Suprapubic skin (tissue), 4 donors: ENCODE measurements around the gene LIN37. TPM values are rescaled to one million over a fixed set of nuclear protein-coding genes. Genes with fewer than 3 reads are reported as not detected.
"Not testable (repeated sequence)": the region's sequence is repeated elsewhere in the genome, so short reads cannot be mapped to it uniquely, and the experiment has no call there.

Source experiments
- DNase-seq, 2 donors: peaks; one replicate each; pipeline ENCODE4 v3.0.0-alpha.2; 2019; ENCODE audit warnings: low spot score in 2 of 2
- H3K27ac ChIP-seq: fragments of 200-600 bp; sonication (generic); one replicate; pipeline ENCODE4 v1.5.1; 2019
- H3K27me3 ChIP-seq: fragments of 200-600 bp; sonication (generic); one replicate; pipeline ENCODE4 v1.5.1; 2019
- H3K36me3 ChIP-seq: fragments of 200-600 bp; sonication (generic); one replicate; pipeline ENCODE4 v1.5.1; 2019
- H3K4me1 ChIP-seq: fragments of 200-600 bp; sonication (generic); one replicate; pipeline ENCODE4 v1.5.1; 2019
- H3K4me3 ChIP-seq: fragments of 200-600 bp; sonication (generic); one replicate; pipeline ENCODE4 v1.5.1; 2019; ENCODE audit warnings: mild to moderate bottlenecking
- H3K9me3 ChIP-seq: fragments of 200-600 bp; sonication (generic); one replicate; pipeline ENCODE4 v1.5.1; 2019
- EP300 ChIP-seq: sonication (generic); formaldehyde crosslinking; IDR thresholded peaks from one replicate; pipeline ENCODE4 v1.6.1; 2017; ENCODE audit warnings: antibody characterized with exemption
- POLR2A ChIP-seq, 2 donors: fragments of 450-650 bp; IDR thresholded peaks; one replicate each; pipeline ENCODE4 v1.6.1; 2017; ENCODE audit warnings: antibody characterized with exemption in 2 of 2, mild to moderate bottlenecking in 2 of 2, moderate library complexity in 2 of 2
- POLR2AphosphoS5 ChIP-seq, 3 donors: sonication (generic); formaldehyde crosslinking; IDR thresholded peaks; one replicate each; pipeline ENCODE4 v1.6.1; 2017; ENCODE audit warnings: antibody characterized with exemption in 3 of 3
- WGBS: methylation state at CpG from one replicate; pipeline ENCODE4 v1.1.5; 2018; 5-methylcytosine and 5-hydroxymethylcytosine counted together
- total RNA-seq, 4 donors: library from RNA; depleted of rRNA; stranded (reverse); fragments of >200 nt; gene quantifications; one replicate each; pipeline ENCODE4 v1.1.0, GENCODE V29; 2016
- TF ChIP-seq, protein P1 (sequence below), 2 donors: fragments of 200-600 bp in 1 of 2; fragments of 450-650 bp in 1 of 2; sonication (generic) in 1 of 2; IDR thresholded peaks; one replicate each; pipeline ENCODE4 v1.5.1; 2016 to 2019; ENCODE audit warnings: antibody characterized with exemption in 2 of 2, mild to moderate bottlenecking in 1 of 2, moderate library complexity in 1 of 2

The LIN37 gene
- total RNA-seq, 4 donors from 2014 or later: 11.0 to 21.5 (median 20.0) TPM

DNA sequence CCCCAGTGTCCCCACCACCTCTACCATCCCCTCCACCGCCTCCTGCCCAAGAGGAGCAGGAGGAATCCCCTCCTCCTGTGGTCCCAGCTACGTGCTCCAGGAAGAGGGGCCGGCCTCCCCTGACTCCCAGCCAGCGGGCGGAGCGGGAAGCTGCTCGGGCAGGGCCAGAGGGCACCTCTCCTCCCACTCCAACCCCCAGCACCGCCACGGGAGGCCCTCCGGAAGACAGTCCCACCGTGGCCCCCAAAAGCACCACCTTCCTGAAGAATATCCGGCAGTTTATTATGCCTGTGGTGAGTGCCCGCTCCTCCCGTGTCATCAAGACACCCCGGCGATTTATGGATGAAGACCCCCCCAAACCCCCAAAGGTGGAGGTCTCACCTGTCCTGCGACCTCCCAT, 27.7 kb upstream of the LIN37 start:
- Histone ChIP-seq H3K27me3 (no peaks in the 10 kb centered on the region), H3K9me3 (no peaks in the 10 kb centered on the region), H3K27ac (no peak overlapping the region), H3K36me3 (peaks cover 53% of the 10 kb centered on the region), H3K4me1 (peaks cover 28% of the 10 kb centered on the region), H3K4me3 (no peak overlapping the region)
- WGBS: 89% methylated on average over 7 of the region's 17 CpGs
- no peak for DNase-seq
- TF ChIP-seq POLR2A (IDR thresholded peaks at IDR 0.05) (no peak), EP300 (no peak), POLR2AphosphoS5 (IDR thresholded peaks at IDR 0.05) (no peak)
- TF ChIP-seq, protein P1, sequence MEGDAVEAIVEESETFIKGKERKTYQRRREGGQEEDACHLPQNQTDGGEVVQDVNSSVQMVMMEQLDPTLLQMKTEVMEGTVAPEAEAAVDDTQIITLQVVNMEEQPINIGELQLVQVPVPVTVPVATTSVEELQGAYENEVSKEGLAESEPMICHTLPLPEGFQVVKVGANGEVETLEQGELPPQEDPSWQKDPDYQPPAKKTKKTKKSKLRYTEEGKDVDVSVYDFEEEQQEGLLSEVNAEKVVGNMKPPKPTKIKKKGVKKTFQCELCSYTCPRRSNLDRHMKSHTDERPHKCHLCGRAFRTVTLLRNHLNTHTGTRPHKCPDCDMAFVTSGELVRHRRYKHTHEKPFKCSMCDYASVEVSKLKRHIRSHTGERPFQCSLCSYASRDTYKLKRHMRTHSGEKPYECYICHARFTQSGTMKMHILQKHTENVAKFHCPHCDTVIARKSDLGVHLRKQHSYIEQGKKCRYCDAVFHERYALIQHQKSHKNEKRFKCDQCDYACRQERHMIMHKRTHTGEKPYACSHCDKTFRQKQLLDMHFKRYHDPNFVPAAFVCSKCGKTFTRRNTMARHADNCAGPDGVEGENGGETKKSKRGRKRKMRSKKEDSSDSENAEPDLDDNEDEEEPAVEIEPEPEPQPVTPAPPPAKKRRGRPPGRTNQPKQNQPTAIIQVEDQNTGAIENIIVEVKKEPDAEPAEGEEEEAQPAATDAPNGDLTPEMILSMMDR (IDR thresholded peaks at IDR 0.05): no peak

DNA sequence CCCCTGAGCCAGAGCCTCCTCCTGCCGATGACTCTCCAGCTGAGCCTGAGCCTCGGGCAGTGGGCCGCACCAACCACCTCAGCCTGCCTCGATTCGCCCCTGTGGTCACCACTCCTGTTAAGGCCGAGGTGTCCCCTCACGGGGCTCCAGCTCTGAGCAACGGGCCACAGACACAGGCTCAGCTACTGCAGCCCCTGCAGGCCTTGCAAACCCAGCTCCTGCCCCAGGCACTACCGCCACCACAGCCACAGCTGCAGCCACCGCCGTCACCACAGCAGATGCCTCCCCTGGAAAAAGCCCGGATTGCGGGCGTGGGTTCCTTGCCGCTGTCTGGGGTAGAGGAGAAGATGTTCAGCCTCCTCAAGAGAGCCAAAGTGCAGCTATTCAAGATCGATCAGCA, 27.0 kb upstream of the LIN37 start:
- no peak overlapping the region for H3K27ac ChIP-seq

DNA sequence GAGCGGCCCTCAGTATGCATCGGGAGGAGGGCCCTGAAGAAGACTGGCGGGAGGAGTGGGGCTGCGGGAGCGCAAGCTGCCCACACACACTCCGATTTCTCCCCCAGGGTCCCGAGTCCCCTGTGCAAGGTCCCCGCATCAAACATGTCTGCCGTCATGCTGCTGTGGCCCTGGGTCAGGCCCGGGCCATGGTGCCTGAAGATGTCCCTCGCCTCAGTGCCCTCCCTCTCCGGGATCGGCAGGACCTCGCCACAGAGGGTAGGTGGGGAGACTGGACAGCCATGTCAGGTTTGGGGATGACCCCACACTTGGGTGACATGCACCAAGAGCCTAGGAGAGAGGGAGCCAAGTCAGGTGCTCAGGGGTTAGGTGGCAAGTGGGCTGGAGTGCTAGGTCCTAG, 25.9 kb upstream of the LIN37 start:
- H3K27me3 ChIP-seq: no peaks in the 10 kb centered on the region
- 93% methylated on average over 14 of the region's 14 CpGs for WGBS
- no peak overlapping the region for H3K27ac ChIP-seq
- peaks cover 17% of the 10 kb centered on the region for H3K4me1 ChIP-seq
- H3K36me3 ChIP-seq: peaks cover 71% of the 10 kb centered on the region
- peak in 1 of 2 donors; percentile 53 for DNase-seq
- TF ChIP-seq, protein P1 (IDR thresholded peaks at IDR 0.05): no peak
- TF ChIP-seq POLR2AphosphoS5 (IDR thresholded peaks at IDR 0.05): no peak
- TF ChIP-seq POLR2A (IDR thresholded peaks at IDR 0.05): no peak
- no peak for TF ChIP-seq EP300
- H3K4me3 ChIP-seq: no peak overlapping the region
- no peaks in the 10 kb centered on the region for H3K9me3 ChIP-seq

More for the DNA sequence above, 27.0 kb upstream of the LIN37 start:
- TF ChIP-seq EP300: no peak
- TF ChIP-seq POLR2AphosphoS5 (IDR thresholded peaks at IDR 0.05): no peak
- 91% methylated on average over 13 of the region's 16 CpGs for whole genome bisulfite sequencing
- peaks cover 60% of the 10 kb centered on the region for H3K36me3 ChIP-seq
- H3K9me3 ChIP-seq: no peaks in the 10 kb centered on the region
- H3K4me1 ChIP-seq: peaks cover 20% of the 10 kb centered on the region
- peak in 1 of 2 donors; percentile 64 for DNase-seq
- H3K27me3 ChIP-seq: no peaks in the 10 kb centered on the region
- H3K4me3 ChIP-seq: no peak overlapping the region

DNA sequence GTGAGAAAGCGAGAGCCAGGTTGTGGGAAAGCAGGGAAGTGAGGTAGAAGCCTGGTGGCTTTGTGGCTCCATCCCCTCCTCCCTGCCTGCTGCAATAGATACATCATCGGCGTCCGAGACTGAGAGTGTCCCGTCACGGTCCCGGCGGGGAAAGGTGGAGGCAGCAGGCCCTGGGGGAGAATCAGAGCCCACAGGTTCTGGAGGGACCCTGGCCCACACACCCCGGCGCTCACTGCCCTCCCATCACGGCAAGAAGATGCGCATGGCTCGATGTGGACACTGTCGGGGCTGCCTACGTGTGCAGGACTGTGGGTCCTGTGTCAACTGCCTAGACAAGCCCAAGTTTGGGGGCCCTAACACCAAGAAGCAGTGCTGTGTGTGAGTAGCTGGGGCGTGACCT, 25.5 kb upstream of the LIN37 start:
- peaks cover 75% of the 10 kb centered on the region for H3K36me3 ChIP-seq
- no peak for DNase-seq
- TF ChIP-seq, protein P1 (IDR thresholded peaks at IDR 0.05): no peak
- no peak for TF ChIP-seq POLR2A (IDR thresholded peaks at IDR 0.05)
- WGBS: 89% methylated on average over 10 of the region's 16 CpGs
- no peaks in the 10 kb centered on the region for H3K27me3 ChIP-seq
- no peak overlapping the region for H3K27ac ChIP-seq
- H3K4me1 ChIP-seq: peaks cover 17% of the 10 kb centered on the region
- H3K9me3 ChIP-seq: no peaks in the 10 kb centered on the region
- no peak overlapping the region for H3K4me3 ChIP-seq

DNA sequence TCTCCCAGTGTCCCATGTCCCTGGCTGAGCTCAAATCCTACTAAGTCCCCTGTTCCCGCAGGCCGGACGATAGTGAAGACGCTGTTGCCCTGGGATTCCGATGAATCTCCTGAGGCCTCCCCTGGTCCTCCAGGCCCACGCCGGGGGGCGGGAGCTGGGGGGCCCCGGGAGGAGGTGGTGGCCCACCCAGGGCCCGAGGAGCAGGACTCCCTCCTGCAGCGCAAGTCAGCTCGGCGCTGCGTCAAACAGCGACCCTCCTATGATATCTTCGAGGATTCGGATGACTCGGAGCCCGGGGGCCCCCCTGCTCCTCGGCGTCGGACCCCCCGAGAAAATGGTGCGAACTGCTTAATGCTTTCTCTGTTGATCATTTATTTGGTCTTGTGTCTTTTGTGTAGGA, 24.7 kb upstream of the LIN37 start:
- peaks cover 83% of the 10 kb centered on the region for H3K36me3 ChIP-seq
- no peak overlapping the region for H3K4me3 ChIP-seq
- DNase-seq: no peak
- no peaks in the 10 kb centered on the region for H3K27me3 ChIP-seq
- 96% methylated on average over 11 of the region's 24 CpGs for WGBS
- no peaks in the 10 kb centered on the region for H3K9me3 ChIP-seq
- no peak overlapping the region for H3K27ac ChIP-seq
- peaks cover 14% of the 10 kb centered on the region for H3K4me1 ChIP-seq
- no peak for TF ChIP-seq EP300
- no peak for TF ChIP-seq POLR2AphosphoS5 (IDR thresholded peaks at IDR 0.05)
- TF ChIP-seq POLR2A (IDR thresholded peaks at IDR 0.05): no peak
- TF ChIP-seq, protein P1 (IDR thresholded peaks at IDR 0.05): no peak

DNA sequence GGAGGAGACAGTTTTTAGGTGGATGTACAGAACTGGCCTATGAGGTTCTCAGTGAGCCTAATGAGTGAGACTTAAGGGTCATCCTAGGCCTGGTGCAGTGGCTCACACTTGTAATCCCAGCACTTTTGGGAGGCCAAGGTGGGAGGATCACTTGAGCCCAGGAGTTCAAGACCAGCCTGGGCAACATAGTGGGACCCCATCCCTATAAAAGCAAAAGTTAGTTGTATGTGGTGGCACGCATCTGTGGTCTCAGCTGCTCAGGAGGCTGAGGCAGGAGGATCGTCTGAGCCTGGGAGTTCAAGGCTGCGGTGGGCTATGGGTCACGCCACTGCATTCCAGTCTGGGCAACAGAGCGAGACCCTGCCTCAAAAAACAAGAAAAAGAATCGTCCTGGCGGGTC, 24.2 kb upstream of the LIN37 start:
- not testable (repeated sequence) for H3K9me3 ChIP-seq, DNase-seq, H3K27me3 ChIP-seq, H3K4me3 ChIP-seq, H3K4me1 ChIP-seq, H3K27ac ChIP-seq
- H3K36me3 ChIP-seq: peaks cover 88% of the 10 kb centered on the region
- WGBS: 95% methylated on average over 7 of the region's 7 CpGs
